ENCODE data around the gene AR. TPM values are rescaled to one million over a fixed set of nuclear protein-coding genes. Genes with fewer than 3 reads are reported as not detected.

The AR gene
- total RNA-seq, 1 experiment from 2014 or later: 0.05 TPM

GRCh38 chrX:67674741-67675140, 130.9 kb downstream of the AR start:
- ATAC-seq: no peak
- no peaks in the 10 kb centered on the region for H3K4me1 ChIP-seq (ENCODE audit: control insufficient read depth, insufficient read depth, low read length)
- DNase-seq (ENCODE audit: low read depth, low spot score): no peak
- intact Hi-C loops (cut with micrococcal nuclease; ENCODE audit: unreplicated experiment): no loop called here
- no peaks in the 10 kb centered on the region for H3K27me3 ChIP-seq (ENCODE audit: control insufficient read depth, insufficient read depth, low read length)
- TF ChIP-seq CTCF (IDR thresholded peaks at IDR 0.05) (no peak), TCF7L2 (IDR thresholded peaks at IDR 0.05; ENCODE audit: low read depth, low read length) (no peak), SIN3A (IDR thresholded peaks at IDR 0.05; ENCODE audit: borderline replicate concordance, insufficient read depth, low read depth, low read length) (no peak), POLR2AphosphoS5 (IDR thresholded peaks at IDR 0.05; ENCODE audit: low read depth, low read length) (no peak), REST (IDR thresholded peaks at IDR 0.05; ENCODE audit: insufficient read depth in 1 of 2, low read depth in 2 of 2, low read length in 1 of 2) (no peak)
- in situ Hi-C loops (cut with HindIII; ENCODE audit: low pct_unique_long_range_greater_than_20kb, low sequenced_read_pairs): no loop called here
- H3K9me3 ChIP-seq (ENCODE audit: control insufficient read depth, insufficient read depth, low read depth, low read length): no peaks in the 10 kb centered on the region
- BruUV-seq (replicated peaks): no TSS peak
- no peaks in the 10 kb centered on the region; the same call in 1 of the 2 replicates for H3K36me3 ChIP-seq (ENCODE audit: control insufficient read depth, insufficient read depth, low read length)
- ChIA-PET CTCF (no interaction called here), POLR2A (no interaction called here)
- no peak overlapping the region for H3K27ac ChIP-seq (ENCODE audit: low read length)
- H3K4me3 ChIP-seq (ENCODE audit: low read depth in 2 of 2, low read length in 2 of 2): no peak overlapping the region

- BruUV-seq (replicated peaks): no TSS peak
- H3K36me3 ChIP-seq (ENCODE audit: control insufficient read depth, insufficient read depth, low read length): no peaks in the 10 kb centered on the region; the same call in 1 of the 2 replicates
- intact Hi-C loops (cut with micrococcal nuclease; ENCODE audit: unreplicated experiment) (no loop called here), in situ Hi-C loops (cut with HindIII; ENCODE audit: low pct_unique_long_range_greater_than_20kb, low sequenced_read_pairs) (no loop called here)
- POLR2A ChIA-PET: no interaction called here
- H3K9me3 ChIP-seq (ENCODE audit: control insufficient read depth, insufficient read depth, low read depth, low read length): no peaks in the 10 kb centered on the region
- no peak overlapping the region for H3K4me3 ChIP-seq (ENCODE audit: low read depth in 2 of 2, low read length in 2 of 2)
- no peak for DNase-seq (ENCODE audit: low read depth, low spot score)
- TF ChIP-seq SIN3A (IDR thresholded peaks at IDR 0.05; ENCODE audit: borderline replicate concordance, insufficient read depth, low read depth, low read length) (no peak), REST (IDR thresholded peaks at IDR 0.05; ENCODE audit: insufficient read depth in 1 of 2, low read depth in 2 of 2, low read length in 1 of 2) (no peak), TCF7L2 (IDR thresholded peaks at IDR 0.05; ENCODE audit: low read depth, low read length) (no peak), CTCF (IDR thresholded peaks at IDR 0.05) (no peak), POLR2AphosphoS5 (IDR thresholded peaks at IDR 0.05; ENCODE audit: low read depth, low read length) (no peak)
- H3K27ac ChIP-seq (ENCODE audit: low read length): no peak overlapping the region
- H3K27me3 ChIP-seq (ENCODE audit: control insufficient read depth, insufficient read depth, low read length): no peaks in the 10 kb centered on the region
- CTCF ChIA-PET: no interaction called here
- H3K4me1 ChIP-seq (ENCODE audit: control insufficient read depth, insufficient read depth, low read length): no peaks in the 10 kb centered on the region
- ATAC-seq: no peak
Observed at GRCh38 chrX:67684136-67684535, 140.3 kb downstream of the AR start.

All from Panc1 (cell line).